H1 (cell line): ENCODE results near the gene MAPKAPK2. TPM values are rescaled to one million over a fixed set of nuclear protein-coding genes. Genes with fewer than 3 reads are reported as not detected.

Source experiments
- CTCF ChIA-PET: fragments of 300-600 bp; sonication (Branson Sonifier 250); formaldehyde crosslinking; loops from one replicate; lab custom pipeline; 2021; ENCODE audit not compliant: partially characterized antibody; lab: Charles Lee
- POLR2A ChIA-PET: fragments of 300-600 bp; sonication (Branson Sonifier 250); formaldehyde crosslinking; loops from one replicate; lab custom pipeline; 2021; ENCODE audit warnings: inconsistent platforms; ENCODE audit not compliant: partially characterized antibody; lab: Charles Lee
- DNase-seq, 2 experiments: peaks; one replicate each; pipeline versions ENCODE4 v3.0.0 to v3.0.0-alpha.2; 2010 to 2022; ENCODE audit warnings: low spot score in 2 of 2, low read depth in 1 of 2, mixed read lengths in 1 of 2
- FAIRE-seq: peaks from 2 replicates; lab custom pipeline; 2011; peaks lifted over from hg19 to GRCh38; lab: Jason Lieb, UNC
- H2AFZ ChIP-seq: 2 replicates; pipeline ENCODE4 v1.8.1; 2012; ENCODE audit warnings: low read length, inconsistent platforms
- H2AK5ac ChIP-seq: 2 replicates; pipeline ENCODE4 v1.6.1; 2013; ENCODE audit warnings: low read depth, low read length
- H2BK120ac ChIP-seq: replicated peaks from 2 replicates; pipeline ENCODE3; 2013; ENCODE audit warnings: low read depth, low read length, inconsistent platforms
- H2BK12ac ChIP-seq: 2 replicates; pipeline ENCODE4 v1.6.1; 2013; ENCODE audit warnings: low read depth, low read length
- H2BK15ac ChIP-seq: 2 replicates; pipeline ENCODE4 v1.6.1; 2013; ENCODE audit warnings: low read length
- H2BK20ac ChIP-seq: 2 replicates; pipeline ENCODE4 v1.6.1; 2013; ENCODE audit warnings: low read length
- H2BK5ac ChIP-seq: 2 replicates; pipeline ENCODE4 v1.6.1; 2013; ENCODE audit warnings: low read depth, low read length
- H3K14ac ChIP-seq: 2 replicates; pipeline ENCODE4 v1.6.1; 2013; ENCODE audit warnings: inconsistent platforms; ENCODE audit not compliant: insufficient read length
- H3K18ac ChIP-seq: 2 replicates; pipeline ENCODE4 v1.6.1; 2013; ENCODE audit warnings: low read length; ENCODE audit errors: extremely low read depth
- H3K23ac ChIP-seq: 2 replicates; pipeline ENCODE4 v1.6.1; 2013; ENCODE audit warnings: inconsistent platforms; ENCODE audit not compliant: insufficient read length
- H3K23me2 ChIP-seq: 2 replicates; pipeline ENCODE4 v1.6.1; 2013; ENCODE audit warnings: low read depth, low read length
- H3K27ac ChIP-seq: 2 replicates; pipeline ENCODE4 v1.6.1; 2011; ENCODE audit warnings: low read depth, low read length, inconsistent platforms
- H3K27me3 ChIP-seq, 4 experiments: replicated peaks in 1 of 4; 1 replicate in 1 of 4; 2 replicates in 3 of 4; pipeline versions ENCODE4 v1.6.1 to v1.8.1; 2011 to 2013; ENCODE audit warnings: low read length in 3 of 4, mild to moderate bottlenecking in 3 of 4, inconsistent platforms in 2 of 4, mixed read lengths in 2 of 4, moderate library complexity in 1 of 4; ENCODE audit not compliant: control insufficient read depth in 3 of 4, insufficient read depth in 3 of 4; ENCODE audit errors: extremely low read depth in 1 of 4
- H3K36me3 ChIP-seq, 4 experiments: 2 replicates each; pipeline versions ENCODE4 v1.6.1 to v1.8.1; 2011 to 2013; ENCODE audit warnings: mild to moderate bottlenecking in 4 of 4, low read length in 3 of 4, moderate library complexity in 2 of 4, control low read depth in 1 of 4, inconsistent platforms in 1 of 4; ENCODE audit not compliant: insufficient read depth in 4 of 4, control insufficient read depth in 2 of 4
- H3K4ac ChIP-seq: replicated peaks from 2 replicates; pipeline ENCODE3; 2013; ENCODE audit warnings: low read length, low read depth, mixed read lengths, inconsistent platforms; ENCODE audit not compliant: insufficient read length
- H3K4me1 ChIP-seq, 4 experiments: replicated peaks in 1 of 4; 1 replicate in 1 of 4; 2 replicates in 3 of 4; pipeline versions ENCODE4 v1.6.1 to v1.8.1; 2011 to 2013; ENCODE audit warnings: low read length in 3 of 4, inconsistent platforms in 2 of 4, mixed read lengths in 1 of 4; ENCODE audit not compliant: insufficient read depth in 4 of 4, control insufficient read depth in 3 of 4
- H3K4me2 ChIP-seq, 2 experiments: 2 replicates each; pipeline versions ENCODE4 v1.6.1 to v1.8.1; 2011 to 2013; ENCODE audit warnings: low read depth in 2 of 2, low read length in 2 of 2, control low read depth in 1 of 2, inconsistent platforms in 1 of 2, mild to moderate bottlenecking in 1 of 2; ENCODE audit not compliant: insufficient read depth in 1 of 2
- H3K4me3 ChIP-seq, 4 experiments: fragments of 200-600, 300-600 bp in 1 of 4; sonication (generic), shearing (Covaris generic), sonication (Bioruptor Twin) in 1 of 4; 2 replicates each; pipeline versions ENCODE4 v1.5.1 to v1.8.1; 2011 to 2016; ENCODE audit warnings: low read length in 4 of 4, low read depth in 3 of 4, control low read depth in 2 of 4, inconsistent platforms in 2 of 4, mild to moderate bottlenecking in 2 of 4, mixed read lengths in 1 of 4, moderate library complexity in 1 of 4; ENCODE audit not compliant: insufficient read depth in 2 of 4; ENCODE audit errors: extremely low read depth in 1 of 4
- H3K56ac ChIP-seq: replicated peaks from 2 replicates; pipeline ENCODE3; 2013; ENCODE audit warnings: low read depth, mild to moderate bottlenecking, mixed read lengths, low read length, inconsistent platforms; ENCODE audit not compliant: insufficient read length
- H3K79me1 ChIP-seq: 2 replicates; pipeline ENCODE4 v1.6.1; 2013; ENCODE audit warnings: low read depth, low read length, control low read depth
- H3K79me2 ChIP-seq, 2 experiments: 2 replicates each; pipeline versions ENCODE4 v1.6.1 to v1.8.1; 2012 to 2013; ENCODE audit warnings: low read length in 2 of 2, mild to moderate bottlenecking in 2 of 2, inconsistent platforms in 1 of 2; ENCODE audit not compliant: insufficient read depth in 2 of 2, control insufficient read depth in 1 of 2
- H3K9ac ChIP-seq, 4 experiments: replicated peaks in 1 of 4; 1 replicate in 1 of 4; 2 replicates in 3 of 4; pipeline versions ENCODE4 v1.6.1 to v1.8.1; 2011 to 2013; ENCODE audit warnings: low read depth in 3 of 4, low read length in 3 of 4, control low read depth in 2 of 4, mild to moderate bottlenecking in 2 of 4, moderate library complexity in 2 of 4, inconsistent platforms in 1 of 4; ENCODE audit errors: extremely low read depth in 1 of 4
- H3K9me3 ChIP-seq, 2 experiments: 2 replicates each; pipeline versions ENCODE4 v1.6.1 to v1.8.1; 2012 to 2013; ENCODE audit warnings: mild to moderate bottlenecking in 2 of 2, moderate library complexity in 2 of 2, control low read depth in 1 of 2, inconsistent platforms in 1 of 2, low read depth in 1 of 2, low read length in 1 of 2, mixed read lengths in 1 of 2; ENCODE audit not compliant: insufficient read depth in 2 of 2
- H4K20me1 ChIP-seq, 2 experiments: replicated peaks in 1 of 2; 2 replicates each; pipeline versions ENCODE3 to v1.8.1; 2011 to 2013; ENCODE audit warnings: inconsistent platforms in 2 of 2, low read length in 2 of 2, mild to moderate bottlenecking in 1 of 2; ENCODE audit not compliant: insufficient read depth in 2 of 2, control insufficient read depth in 1 of 2
- H4K5ac ChIP-seq: 2 replicates; pipeline ENCODE4 v1.6.1; 2013; ENCODE audit warnings: low read length, low read depth, mixed read lengths, inconsistent platforms; ENCODE audit not compliant: insufficient read length
- H4K8ac ChIP-seq: 2 replicates; pipeline ENCODE4 v1.8.0; 2013; ENCODE audit warnings: mild to moderate bottlenecking, moderate library complexity, low read length, inconsistent platforms; ENCODE audit not compliant: insufficient read depth; ENCODE audit errors: extremely low read depth
- H4K91ac ChIP-seq: replicated peaks from 2 replicates; pipeline ENCODE3; 2013; ENCODE audit warnings: low read length, mixed read lengths, inconsistent platforms; ENCODE audit not compliant: insufficient read length
- ATF3 ChIP-seq: IDR thresholded peaks from 2 replicates; pipeline ENCODE4 v1.6.1; 2011; ENCODE audit warnings: low read depth, mild to moderate bottlenecking, low read length; ENCODE audit not compliant: insufficient read depth
- CBX5 ChIP-seq: fragments of 300-800, 300-1000 bp; sonication (generic); IDR thresholded peaks from 2 replicates; pipeline ENCODE4 v1.7.1; 2016; ENCODE audit warnings: antibody characterized with exemption, low read length, low read depth
- CHD1 ChIP-seq: IDR thresholded peaks from 2 replicates; pipeline ENCODE4 v1.6.1; 2012; ENCODE audit warnings: low read depth, low read length, improper control_type of control experiment
- PHF8 ChIP-seq: fragments of 200-600 bp; sonication (generic); conservative IDR thresholded peaks from 2 replicates; pipeline ENCODE4 v1.7.1; 2012; ENCODE audit warnings: low read depth, mild to moderate bottlenecking, inconsistent platforms, low read length, moderate library complexity
- POU5F1 ChIP-seq: IDR thresholded peaks from 2 replicates; pipeline ENCODE4 v1.6.1; 2011; ENCODE audit warnings: low read depth, mild to moderate bottlenecking, low read length, moderate library complexity
- RFX5 ChIP-seq: IDR thresholded peaks from 2 replicates; pipeline ENCODE4 v1.6.1; 2011; ENCODE audit warnings: low read depth, low read length, improper control_type of control experiment, borderline replicate concordance
- SIN3A ChIP-seq, 2 experiments: IDR thresholded peaks in 1 of 2; conservative IDR thresholded peaks in 1 of 2; 2 replicates each; pipeline ENCODE4 v1.6.1; 2011 to 2012; ENCODE audit warnings: low read length in 2 of 2, improper control_type of control experiment in 1 of 2, low read depth in 1 of 2, mild to moderate bottlenecking in 1 of 2
- WGBS, 2 experiments: shearing (Covaris generic) in 1 of 2; methylation state at CpG; one replicate each; pipeline versions ENCODE4 v1.1.6 to v1.1.7; 2013 to 2015; ENCODE audit warnings: low lambda C conversion rate in 2 of 2, mixed read lengths in 2 of 2, inconsistent platforms in 1 of 2, low coverage in 1 of 2, missing lambda C conversion rate in 1 of 2; ENCODE audit not compliant: insufficient replicate concordance in 2 of 2, insufficient coverage in 1 of 2, insufficient read length in 1 of 2; ENCODE audit errors: extremely low coverage in 1 of 2, missing lambda C conversion rate in 1 of 2; 5-methylcytosine and 5-hydroxymethylcytosine counted together
- polyA plus RNA-seq, 7 experiments: library from polyadenylated mRNA; depleted of rRNA in 3 of 7; stranded (reverse) in 5 of 7; unstranded in 2 of 7; fragments of >200 nt in 5 of 7; fragments of 200-250 nt in 2 of 7; gene quantifications; 1 replicate in 5 of 7; 2 replicates in 1 of 7; 4 replicates in 1 of 7; pipeline versions ENCODE4 v1.2.1 to v1.2.3, GENCODE V29; 2011 to 2013; ENCODE audit warnings: missing spikeins in 2 of 7, mixed read lengths in 2 of 7
- total RNA-seq: library from RNA; stranded (reverse); fragmentation: NEBNext Ultra II Directional; extraction: Animal tissue kit (Norgen Biotek cat#: 25700); gene quantifications from 2 replicates; pipeline ENCODE4 v1.2.1, GENCODE V29; 2021
- TF ChIP-seq, protein P1 (sequence below): IDR thresholded peaks from 2 replicates; pipeline ENCODE4 v1.6.1; 2012; ENCODE audit warnings: inconsistent platforms
- TF ChIP-seq, protein P2 (sequence below): IDR thresholded peaks from 2 replicates; pipeline ENCODE4 v1.6.1; 2011; ENCODE audit warnings: low read length, improper control_type of control experiment

MAPKAPK2 gene
- total and polyA plus RNA-seq, 2 of the 8 experiments (the other 6 are each of a cell fraction or from before 2014, with no cell fraction given): 27.5 to 44.9 TPM

DNA sequence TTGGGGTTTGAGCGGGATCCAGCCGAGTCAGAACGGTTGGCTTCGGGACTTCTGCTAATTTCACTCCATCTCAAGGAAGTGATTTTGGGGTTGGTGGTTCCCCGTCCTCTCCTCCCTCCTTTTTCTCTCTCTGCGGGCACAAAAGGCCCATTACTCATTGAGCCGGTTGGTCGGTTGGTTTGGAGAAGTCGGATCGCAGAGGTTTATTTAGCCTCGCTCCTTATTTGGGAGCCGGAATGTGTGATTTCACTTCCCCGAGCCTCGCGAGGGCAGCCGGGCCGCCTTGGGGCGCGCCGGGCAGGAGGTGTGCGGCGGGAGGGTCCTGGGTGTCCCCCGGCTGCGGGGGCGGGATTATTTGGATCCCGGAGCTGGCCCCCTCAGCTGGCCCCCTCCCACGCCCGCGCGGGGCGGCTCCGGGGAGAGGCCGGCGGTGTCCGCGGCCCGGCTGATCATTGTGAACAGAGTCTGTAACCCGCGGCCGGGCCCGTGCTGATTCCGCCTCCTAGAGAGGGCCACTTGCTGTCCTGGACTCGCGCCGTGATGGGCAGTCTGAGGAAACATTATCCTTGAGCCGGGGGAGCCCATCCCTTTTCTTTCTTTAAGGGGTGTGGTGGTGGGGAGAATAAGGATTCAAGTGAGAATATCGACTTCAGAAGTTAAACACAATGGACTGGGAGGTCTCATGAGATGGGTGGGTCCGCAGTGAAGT is 1.2 kb downstream of the MAPKAPK2 start:
- peak overlapping the region; percentile 61; the same call in 1 of the 2 replicates for H3K18ac ChIP-seq
- no peak overlapping the region for H3K23ac ChIP-seq
- no peak overlapping the region for H2BK20ac ChIP-seq
- 0 out of 2 replicates have a peak overlapping the region, but pooled peaks have one; percentile 36 for H2AFZ ChIP-seq
- no peak for FAIRE-seq
- H3K9ac ChIP-seq: peak overlapping the region in 3 of 4 experiments; percentile 49 to 69 (median 64); a peak in 5 of 7 replicates
- H2AK5ac ChIP-seq: no peak overlapping the region
- H3K56ac ChIP-seq: no peak overlapping the region
- peaks cover 14% of the 10 kb centered on the region for H3K79me1 ChIP-seq
- H3K23me2 ChIP-seq: peaks cover 7% of the 10 kb centered on the region
- H3K27ac ChIP-seq: peak overlapping the region; percentile 52; the same call in 1 of the 2 replicates
- peaks cover 10 to 35% of the 10 kb centered on the region in 2 experiments for H3K79me2 ChIP-seq
- no peak for DNase-seq
- no peak overlapping the region for H2BK5ac ChIP-seq
- 2% methylated on average over 44 of the region's 48 CpGs; no CpG with 5 or more reads in 1 of the 2 experiments for WGBS, 2 experiments
- H3K27me3 ChIP-seq: peaks cover 9 to 31% (median 26%) of the 10 kb centered on the region in 4 experiments
- H4K20me1 ChIP-seq: peaks cover 30% of the 10 kb centered on the region in 2 experiments
- H3K4me3 ChIP-seq: peak overlapping the region; percentile 80 to 88 (median 82)
- peak overlapping the region; percentile 45; the same call in 1 of the 2 replicates for H4K8ac ChIP-seq
- H3K14ac ChIP-seq: no peak overlapping the region
- no peak overlapping the region for H2BK15ac ChIP-seq
- no peak overlapping the region for H2BK12ac ChIP-seq
- H3K4me2 ChIP-seq: peak overlapping the region; percentile 87 to 95
- ChIA-PET CTCF (interaction anchor here (10.4 kb wide), 1 partner anchor 28 kb away, joined by 48 read pairs; no protein-coding TSS in a partner anchor), POLR2A (interaction anchor here (1.1 kb wide), 1 partner anchor 51 kb away, joined by 3 read pairs; the partner anchor contains the start of gene DYRK3)
- H3K4ac ChIP-seq: no peak overlapping the region
- no peak overlapping the region for H2BK120ac ChIP-seq
- no peak overlapping the region for H4K91ac ChIP-seq
- H3K36me3 ChIP-seq: no peaks in the 10 kb centered on the region
- peak overlapping the region; percentile 25 for H4K5ac ChIP-seq
- peaks cover 10 to 27% (median 15%) of the 10 kb centered on the region in 4 experiments for H3K4me1 ChIP-seq
- H3K9me3 ChIP-seq: no peaks in the 10 kb centered on the region
- TF ChIP-seq RFX5 (no peak), CBX5 (no peak), CHD1 (no peak), POU5F1 (no peak), SIN3A (conservative IDR thresholded peaks at IDR 0.05 in 1 of 2, IDR thresholded peaks at IDR 0.05 in 1 of 2; ENCODE audit: low read depth in 1 of 2, low read length in 2 of 2) (peak in 1 of 2 experiments; percentile 73; a peak in 2 of 4 replicates), PHF8 (0 out of 2 replicates have a peak, but pooled peaks have one; percentile 46), ATF3 (no peak)
- TF ChIP-seq, protein P1, sequence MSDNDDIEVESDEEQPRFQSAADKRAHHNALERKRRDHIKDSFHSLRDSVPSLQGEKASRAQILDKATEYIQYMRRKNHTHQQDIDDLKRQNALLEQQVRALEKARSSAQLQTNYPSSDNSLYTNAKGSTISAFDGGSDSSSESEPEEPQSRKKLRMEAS: no peak
- TF ChIP-seq, protein P2, sequence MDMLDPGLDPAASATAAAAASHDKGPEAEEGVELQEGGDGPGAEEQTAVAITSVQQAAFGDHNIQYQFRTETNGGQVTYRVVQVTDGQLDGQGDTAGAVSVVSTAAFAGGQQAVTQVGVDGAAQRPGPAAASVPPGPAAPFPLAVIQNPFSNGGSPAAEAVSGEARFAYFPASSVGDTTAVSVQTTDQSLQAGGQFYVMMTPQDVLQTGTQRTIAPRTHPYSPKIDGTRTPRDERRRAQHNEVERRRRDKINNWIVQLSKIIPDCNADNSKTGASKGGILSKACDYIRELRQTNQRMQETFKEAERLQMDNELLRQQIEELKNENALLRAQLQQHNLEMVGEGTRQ: no peak
